ENCODE data around the gene FREM3.

DNA sequence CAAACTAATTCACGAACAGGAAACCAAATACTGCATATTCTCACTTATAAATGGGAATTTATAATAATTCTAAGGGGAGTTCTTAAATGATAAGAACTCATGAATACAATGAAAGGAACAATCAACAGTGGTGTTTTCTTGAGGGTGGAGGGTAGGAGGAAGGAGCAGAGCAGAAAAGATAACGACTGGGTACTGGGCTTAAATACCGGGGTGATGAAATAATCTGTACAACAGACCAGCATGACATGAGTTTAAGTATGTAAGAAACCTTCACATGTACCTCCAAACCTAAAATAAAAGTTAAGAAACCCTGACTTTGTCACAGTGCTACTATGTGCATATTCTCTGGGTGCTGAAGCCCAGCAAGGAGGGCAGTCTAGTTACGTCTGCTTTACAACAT is 6.6 kb downstream of the FREM3 start:
- TF ChIP-seq, protein P1, sequence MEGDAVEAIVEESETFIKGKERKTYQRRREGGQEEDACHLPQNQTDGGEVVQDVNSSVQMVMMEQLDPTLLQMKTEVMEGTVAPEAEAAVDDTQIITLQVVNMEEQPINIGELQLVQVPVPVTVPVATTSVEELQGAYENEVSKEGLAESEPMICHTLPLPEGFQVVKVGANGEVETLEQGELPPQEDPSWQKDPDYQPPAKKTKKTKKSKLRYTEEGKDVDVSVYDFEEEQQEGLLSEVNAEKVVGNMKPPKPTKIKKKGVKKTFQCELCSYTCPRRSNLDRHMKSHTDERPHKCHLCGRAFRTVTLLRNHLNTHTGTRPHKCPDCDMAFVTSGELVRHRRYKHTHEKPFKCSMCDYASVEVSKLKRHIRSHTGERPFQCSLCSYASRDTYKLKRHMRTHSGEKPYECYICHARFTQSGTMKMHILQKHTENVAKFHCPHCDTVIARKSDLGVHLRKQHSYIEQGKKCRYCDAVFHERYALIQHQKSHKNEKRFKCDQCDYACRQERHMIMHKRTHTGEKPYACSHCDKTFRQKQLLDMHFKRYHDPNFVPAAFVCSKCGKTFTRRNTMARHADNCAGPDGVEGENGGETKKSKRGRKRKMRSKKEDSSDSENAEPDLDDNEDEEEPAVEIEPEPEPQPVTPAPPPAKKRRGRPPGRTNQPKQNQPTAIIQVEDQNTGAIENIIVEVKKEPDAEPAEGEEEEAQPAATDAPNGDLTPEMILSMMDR (IDR thresholded peaks at IDR 0.05): no peak
- TF ChIP-seq POLR2A (IDR thresholded peaks at IDR 0.05): no peak
